H9 (cell line): ENCODE results near the gene OGA. TPM values are rescaled to one million over a fixed set of nuclear protein-coding genes. Genes with fewer than 3 reads are reported as not detected.
A peak's percentile ranks its signal among the peaks of the same experiment; 100 is the strongest.

ENCODE experiments used
- DNase-seq: peaks from one replicate; pipeline ENCODE4 v3.0.0-alpha.2; 2017
- H2AFZ ChIP-seq: one replicate; pipeline ENCODE4 v1.6.1; 2013; ENCODE audit warnings: mild to moderate bottlenecking, low read length, control low read depth, moderate library complexity
- H2AK5ac ChIP-seq: 2 replicates; pipeline ENCODE4 v1.6.1; 2013; ENCODE audit warnings: low read length, control low read depth, mixed read lengths; ENCODE audit not compliant: insufficient read length
- H2BK120ac ChIP-seq: one replicate; pipeline ENCODE4 v1.6.1; 2013; ENCODE audit warnings: low read depth, mild to moderate bottlenecking, low read length, control low read depth, inconsistent platforms; ENCODE audit not compliant: poor library complexity, severe bottlenecking
- H2BK12ac ChIP-seq: 2 replicates; pipeline ENCODE4 v1.6.1; 2013; ENCODE audit warnings: low read length, control low read depth, mixed read lengths, low read depth; ENCODE audit not compliant: insufficient read length
- H2BK15ac ChIP-seq: 2 replicates; pipeline ENCODE4 v1.6.1; 2013; ENCODE audit warnings: low read depth, low read length, control low read depth
- H2BK20ac ChIP-seq: one replicate; pipeline ENCODE4 v1.6.1; 2013; ENCODE audit warnings: low read depth, mild to moderate bottlenecking, low read length, control low read depth, inconsistent platforms; ENCODE audit not compliant: poor library complexity, severe bottlenecking
- H2BK5ac ChIP-seq: 2 replicates; pipeline ENCODE4 v1.6.1; 2013; ENCODE audit warnings: low read length, control low read depth, mixed read lengths; ENCODE audit not compliant: insufficient read length
- H3K14ac ChIP-seq: 2 replicates; pipeline ENCODE4 v1.6.1; 2013; ENCODE audit warnings: low read length, control low read depth; ENCODE audit not compliant: insufficient read depth
- H3K18ac ChIP-seq: 2 replicates; pipeline ENCODE4 v1.6.1; 2013; ENCODE audit warnings: low read depth, mild to moderate bottlenecking, mixed read lengths, low read length, control low read depth; ENCODE audit not compliant: insufficient read length
- H3K23ac ChIP-seq: 2 replicates; pipeline ENCODE4 v1.6.1; 2013; ENCODE audit warnings: low read length, control low read depth, mixed read lengths, low read depth; ENCODE audit not compliant: insufficient read length
- H3K23me2 ChIP-seq: 2 replicates; pipeline ENCODE4 v1.6.1; 2013; ENCODE audit warnings: low read depth, mild to moderate bottlenecking, mixed read lengths, low read length, control low read depth; ENCODE audit not compliant: insufficient read length, poor library complexity, severe bottlenecking
- H3K27ac ChIP-seq: 2 replicates; pipeline ENCODE4 v1.5.1; 2013; ENCODE audit warnings: low read length, control low read depth, mixed read lengths, low read depth; ENCODE audit not compliant: insufficient read length
- H3K27me3 ChIP-seq: 2 replicates; pipeline ENCODE4 v1.6.1; 2013; ENCODE audit warnings: low read length, control low read depth, inconsistent platforms; ENCODE audit not compliant: insufficient read depth
- H3K4ac ChIP-seq: 2 replicates; pipeline ENCODE4 v1.6.1; 2013; ENCODE audit warnings: low read depth, mild to moderate bottlenecking, control low read depth, inconsistent platforms, low read length, moderate library complexity
- H3K4me1 ChIP-seq: 2 replicates; pipeline ENCODE4 v1.6.1; 2013; ENCODE audit warnings: low read length, control low read depth, inconsistent platforms; ENCODE audit not compliant: insufficient read depth
- H3K4me2 ChIP-seq: 2 replicates; pipeline ENCODE4 v1.6.1; 2013; ENCODE audit warnings: low read length, control low read depth, mixed read lengths; ENCODE audit not compliant: insufficient read length, insufficient read depth
- H3K56ac ChIP-seq: 2 replicates; pipeline ENCODE4 v1.6.1; 2013; ENCODE audit warnings: low read depth, mild to moderate bottlenecking, mixed read lengths, low read length, control low read depth; ENCODE audit not compliant: insufficient read length
- H3K79me1 ChIP-seq: 2 replicates; pipeline ENCODE4 v1.6.1; 2013; ENCODE audit warnings: low read depth, mild to moderate bottlenecking, moderate library complexity, low read length, control low read depth, inconsistent platforms; ENCODE audit not compliant: insufficient read depth, poor library complexity, severe bottlenecking
- H3K79me2 ChIP-seq: 2 replicates; pipeline ENCODE4 v1.6.1; 2013; ENCODE audit warnings: low read length, control low read depth, inconsistent platforms; ENCODE audit not compliant: insufficient read depth
- H3K9ac ChIP-seq: 2 replicates; pipeline ENCODE4 v1.6.1; 2013; ENCODE audit warnings: low read length, control low read depth, mixed read lengths; ENCODE audit not compliant: insufficient read length; ENCODE audit errors: extremely low read depth
- H3K9me3 ChIP-seq: one replicate; pipeline ENCODE4 v1.6.1; 2013; ENCODE audit warnings: low read depth, low read length, inconsistent platforms; ENCODE audit not compliant: control insufficient read depth
- H3T11ph ChIP-seq: one replicate; pipeline ENCODE4 v1.6.1; 2013; ENCODE audit warnings: mild to moderate bottlenecking, low read length, control low read depth, inconsistent platforms
- H4K20me1 ChIP-seq: one replicate; pipeline ENCODE4 v1.6.1; 2013; ENCODE audit not compliant: control insufficient read depth, insufficient read length, insufficient read depth
- H4K5ac ChIP-seq: 2 replicates; pipeline ENCODE4 v1.6.1; 2013; ENCODE audit warnings: low read depth, mild to moderate bottlenecking, mixed read lengths, low read length, control low read depth; ENCODE audit not compliant: insufficient read length
- H4K8ac ChIP-seq: replicated peaks from 2 replicates; pipeline ENCODE4 v1.6.1; 2013; ENCODE audit warnings: low read length, control low read depth, mixed read lengths, low read depth; ENCODE audit not compliant: insufficient read length
- H4K91ac ChIP-seq: 2 replicates; pipeline ENCODE4 v1.6.1; 2013; ENCODE audit warnings: low read depth, mild to moderate bottlenecking, moderate library complexity, mixed read lengths, low read length, control low read depth; ENCODE audit not compliant: insufficient read length
- H3K27ac Mint-ChIP-seq, 3 experiments: 2 replicates in 2 of 3; 3 replicates in 1 of 3; pipeline ENCODE4 v1.8.0; 2020 to 2021; ENCODE audit warnings: mixed read lengths in 3 of 3, mild to moderate bottlenecking in 1 of 3, moderate library complexity in 1 of 3
- H3K27me3 Mint-ChIP-seq: 2 replicates; pipeline ENCODE4 v1.8.0; 2021; ENCODE audit warnings: low read depth, mild to moderate bottlenecking, moderate library complexity, mixed read lengths
- H3K36me3 Mint-ChIP-seq, 3 experiments: 2 replicates in 2 of 3; 3 replicates in 1 of 3; pipeline ENCODE4 v1.8.0; 2020 to 2021; ENCODE audit warnings: low read depth in 3 of 3, mixed read lengths in 3 of 3; ENCODE audit not compliant: insufficient read depth in 1 of 3
- H3K4me1 Mint-ChIP-seq, 2 experiments: 2 replicates each; pipeline ENCODE4 v1.8.0; 2020; ENCODE audit warnings: mixed read lengths in 2 of 2
- H3K4me3 Mint-ChIP-seq, 2 experiments: 2 replicates in 1 of 2; 3 replicates in 1 of 2; pipeline ENCODE4 v1.8.0; 2020 to 2021; ENCODE audit warnings: mild to moderate bottlenecking in 2 of 2, mixed read lengths in 2 of 2, moderate library complexity in 1 of 2
- H3K9me3 Mint-ChIP-seq, 2 experiments: 2 replicates in 1 of 2; 3 replicates in 1 of 2; pipeline ENCODE4 v1.8.0; 2020; ENCODE audit warnings: mild to moderate bottlenecking in 2 of 2, mixed read lengths in 2 of 2, moderate library complexity in 1 of 2
- WGBS: extraction: QIAGEN DNeasy Blood & Tissue Kit; methylation state at CpG from one replicate; pipeline ENCODE4 v1.1.7; 2013; ENCODE audit warnings: missing lambda C conversion rate, low lambda C conversion rate, mixed read lengths; ENCODE audit not compliant: insufficient read length; ENCODE audit errors: extremely low coverage; 5-methylcytosine and 5-hydroxymethylcytosine counted together
- total RNA-seq: library from RNA; stranded (reverse); gene quantifications from 2 replicates; pipeline ENCODE4 v1.2.1, GENCODE V29; 2021
- TF ChIP-seq, protein P1 (sequence below): fragments of 200-600 bp; sonication (generic); conservative IDR thresholded peaks from 3 replicates; pipeline ENCODE4 v1.8.0; 2021; ENCODE audit warnings: antibody characterized with exemption, mild to moderate bottlenecking

OGA gene
- total RNA-seq, 1 experiment from 2014 or later = 125 TPM

DNA sequence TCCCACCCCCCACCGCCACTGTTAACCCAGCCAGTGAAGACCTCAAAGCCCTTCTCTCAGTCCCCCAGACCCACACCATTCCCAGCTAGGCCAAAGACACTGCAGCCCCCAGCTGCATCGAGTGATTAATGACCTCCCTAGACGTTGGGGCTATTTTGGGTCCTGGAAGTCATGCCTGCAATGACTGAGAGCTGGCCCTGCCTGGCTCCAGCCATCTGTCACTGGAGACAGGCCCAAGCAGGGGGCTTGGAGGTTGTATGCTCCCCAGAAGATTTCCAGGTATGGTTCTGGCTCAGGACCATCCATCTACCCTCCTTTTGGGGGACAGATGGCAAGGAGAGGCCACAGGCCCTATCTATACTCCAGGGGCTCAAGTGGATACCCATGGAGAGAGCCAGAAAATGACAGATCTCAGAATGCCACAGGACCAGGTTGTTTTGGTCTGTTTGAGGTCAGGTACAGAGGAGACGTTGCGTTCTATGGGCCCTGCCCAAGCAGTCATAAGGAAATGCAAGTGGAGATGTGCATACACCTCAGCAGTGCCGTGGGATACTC lies 20.2 kb upstream of the OGA start:
- H3K23me2 ChIP-seq = peaks cover 9% of the 10 kb centered on the region
- H3K56ac ChIP-seq = no peak overlapping the region
- no peak overlapping the region for H3K27ac Mint-ChIP-seq
- H3K4me2 ChIP-seq = peak overlapping the region; percentile 77
- H3K9me3 Mint-ChIP-seq = no peaks in the 10 kb centered on the region
- H3K27me3 ChIP-seq = peaks cover 15% of the 10 kb centered on the region; the same call in 1 of the 2 replicates
- H3K14ac ChIP-seq = no peak overlapping the region
- no peak overlapping the region for H2BK5ac ChIP-seq
- H3T11ph ChIP-seq = no peak overlapping the region
- H3K18ac ChIP-seq = no peak overlapping the region
- H4K91ac ChIP-seq = no peak overlapping the region
- H2BK15ac ChIP-seq = no peak overlapping the region
- no peak overlapping the region for H2AK5ac ChIP-seq
- peaks cover 22 to 47% of the 10 kb centered on the region in 2 experiments for H3K4me1 Mint-ChIP-seq
- no peak for DNase-seq
- H3K79me2 ChIP-seq = no peaks in the 10 kb centered on the region
- H3K9me3 ChIP-seq = no peaks in the 10 kb centered on the region
- H4K5ac ChIP-seq = no peak overlapping the region
- no peak overlapping the region for H3K4ac ChIP-seq
- H3K79me1 ChIP-seq = no peaks in the 10 kb centered on the region
- H2BK20ac ChIP-seq = no peak overlapping the region
- H4K20me1 ChIP-seq = peaks cover 2% of the 10 kb centered on the region
- H2BK12ac ChIP-seq = no peak overlapping the region
- peaks cover 29% of the 10 kb centered on the region for H3K27me3 Mint-ChIP-seq
- TF ChIP-seq, protein P1, sequence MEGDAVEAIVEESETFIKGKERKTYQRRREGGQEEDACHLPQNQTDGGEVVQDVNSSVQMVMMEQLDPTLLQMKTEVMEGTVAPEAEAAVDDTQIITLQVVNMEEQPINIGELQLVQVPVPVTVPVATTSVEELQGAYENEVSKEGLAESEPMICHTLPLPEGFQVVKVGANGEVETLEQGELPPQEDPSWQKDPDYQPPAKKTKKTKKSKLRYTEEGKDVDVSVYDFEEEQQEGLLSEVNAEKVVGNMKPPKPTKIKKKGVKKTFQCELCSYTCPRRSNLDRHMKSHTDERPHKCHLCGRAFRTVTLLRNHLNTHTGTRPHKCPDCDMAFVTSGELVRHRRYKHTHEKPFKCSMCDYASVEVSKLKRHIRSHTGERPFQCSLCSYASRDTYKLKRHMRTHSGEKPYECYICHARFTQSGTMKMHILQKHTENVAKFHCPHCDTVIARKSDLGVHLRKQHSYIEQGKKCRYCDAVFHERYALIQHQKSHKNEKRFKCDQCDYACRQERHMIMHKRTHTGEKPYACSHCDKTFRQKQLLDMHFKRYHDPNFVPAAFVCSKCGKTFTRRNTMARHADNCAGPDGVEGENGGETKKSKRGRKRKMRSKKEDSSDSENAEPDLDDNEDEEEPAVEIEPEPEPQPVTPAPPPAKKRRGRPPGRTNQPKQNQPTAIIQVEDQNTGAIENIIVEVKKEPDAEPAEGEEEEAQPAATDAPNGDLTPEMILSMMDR = no peak
- no peak overlapping the region for H4K8ac ChIP-seq
- no peak overlapping the region for H2AFZ ChIP-seq
- H3K9ac ChIP-seq = no peak overlapping the region
- peaks cover 3% of the 10 kb centered on the region; the same call in 1 of the 2 replicates for H3K4me1 ChIP-seq
- WGBS = no CpG with 5 or more reads among the region's 6 CpGs
- H3K23ac ChIP-seq = no peak overlapping the region
- H3K27ac ChIP-seq = no peak overlapping the region
- no peak overlapping the region for H2BK120ac ChIP-seq
- H3K36me3 Mint-ChIP-seq = no peaks in the 10 kb centered on the region
- peak overlapping the region in 1 of 2 experiments; percentile 92; a peak in 2 of 5 replicates for H3K4me3 Mint-ChIP-seq
